Renal pelvis (tissue), 4 donors: ENCODE measurements around the gene CHTF18. TPM values are rescaled to one million over a fixed set of nuclear protein-coding genes. Genes with fewer than 3 reads are reported as not detected.
"Not testable (repeated sequence)": the region's sequence is repeated elsewhere in the genome, so short reads cannot be mapped to it uniquely, and the experiment has no call there.

Source experiments
- DNase-seq: peaks from one replicate; pipeline ENCODE4 v3.0.0-alpha.2; 2013
- polyA plus RNA-seq, 3 donors: library from polyadenylated mRNA; unstranded; fragments of 120-200 nt; gene quantifications; one replicate each; pipeline ENCODE4 v1.2.1, GENCODE V29; 2013; ENCODE audit not compliant: insufficient read length in 3 of 3

Gene CHTF18
- polyA plus RNA-seq, 3 donors = 31.8 to 34.3 (median 32.0) TPM

- no peak for DNase-seq
Measured at GRCh38 chr16:774086-775001, 14.1 kb upstream of the CHTF18 start.

GRCh38 chr16:775236-775796 is 13.1 kb upstream of the CHTF18 start:
- DNase-seq = no peak

GRCh38 chr16:776298-776697 is 12.1 kb upstream of the CHTF18 start:
- DNase-seq = not testable (repeated sequence)

GRCh38 chr16:776824-777223 is 11.6 kb upstream of the CHTF18 start:
- no peak for DNase-seq

GRCh38 chr16:777826-778225 is 10.6 kb upstream of the CHTF18 start:
- DNase-seq = no peak

GRCh38 chr16:778447-778846 is 10.0 kb upstream of the CHTF18 start:
- no peak for DNase-seq

GRCh38 chr16:778909-779527 is 9.4 kb upstream of the CHTF18 start:
- DNase-seq = no peak

- DNase-seq = no peak
Measured at GRCh38 chr16:779561-779960, 8.9 kb upstream of the CHTF18 start.

GRCh38 chr16:780296-780695 is 8.1 kb upstream of the CHTF18 start:
- DNase-seq = no peak

GRCh38 chr16:781346-782010 is 6.9 kb upstream of the CHTF18 start:
- no peak for DNase-seq

GRCh38 chr16:782258-782657 is 6.2 kb upstream of the CHTF18 start:
- no peak for DNase-seq

GRCh38 chr16:782766-783403 is 5.5 kb upstream of the CHTF18 start:
- no peak for DNase-seq

GRCh38 chr16:783404-784161 is 4.8 kb upstream of the CHTF18 start:
- DNase-seq = no peak

- no peak for DNase-seq
Measured at GRCh38 chr16:784431-784830, 4.0 kb upstream of the CHTF18 start.

- DNase-seq = no peak
Measured at GRCh38 chr16:785563-786535, 2.6 kb upstream of the CHTF18 start.

GRCh38 chr16:787321-787966 is 976 bp upstream of the CHTF18 start:
- no peak for DNase-seq

GRCh38 chr16:787978-788398 is 432 bp upstream of the CHTF18 start, which contains the start of gene RPUSD1:
Gene RPUSD1, minus strand, starts transcription at chr16:788381. Its CDS starts 644 bp downstream, at chr16:787737.
- no peak for DNase-seq

GRCh38 chr16:789191-789850 is 901 bp downstream of the CHTF18 start:
- no peak for DNase-seq

GRCh38 chr16:790086-790485 is 1.7 kb downstream of the CHTF18 start:
- no peak for DNase-seq
